BE2C (cell line): ENCODE measurements around the gene UTP3.
"Not testable (repeated sequence)": the region's sequence is repeated elsewhere in the genome, so short reads cannot be mapped to it uniquely, and the experiment has no call there.

Source experiments
- DNase-seq: peaks from one replicate; pipeline ENCODE4 v3.0.0-alpha.2; 2020
- H3K27me3 ChIP-seq: fragments of 250-450 bp; sonication (Bioruptor Pico); 2 replicates; pipeline ENCODE4 v1.5.1; 2020; ENCODE audit warnings: mild to moderate bottlenecking
- H3K36me3 ChIP-seq: fragments of 250-450 bp; sonication (Bioruptor Pico); 2 replicates; pipeline ENCODE4 v1.5.1; 2020; ENCODE audit warnings: mild to moderate bottlenecking
- H3K4me1 ChIP-seq: fragments of 250-450 bp; sonication (Bioruptor Pico); 2 replicates; pipeline ENCODE4 v1.5.1; 2020
- H3K4me3 ChIP-seq: 2 replicates; pipeline ENCODE4 v1.5.1; 2011; ENCODE audit warnings: low read depth, low read length
- H3K9me3 ChIP-seq: fragments of 250-450 bp; sonication (Bioruptor Pico); 2 replicates; pipeline ENCODE4 v1.5.1; 2020
- CTCF ChIP-seq: IDR thresholded peaks from 2 replicates; pipeline ENCODE4 v1.5.1; 2012; ENCODE audit warnings: mild to moderate bottlenecking, low read depth, low read length

The UTP3 gene

GRCh38 chr4:70701271-70701670 lies 12.9 kb downstream of the UTP3 start:
- no peak for DNase-seq
- Histone ChIP-seq H3K36me3 (no peaks in the 10 kb centered on the region), H3K4me1 (no peaks in the 10 kb centered on the region; the same call in 1 of the 2 replicates), H3K4me3 (no peak overlapping the region), H3K9me3 (no peaks in the 10 kb centered on the region), H3K27me3 (no peaks in the 10 kb centered on the region)
- no peak for TF ChIP-seq CTCF

- H3K4me3 ChIP-seq, DNase-seq, H3K27me3 ChIP-seq, H3K9me3 ChIP-seq, H3K4me1 ChIP-seq, H3K36me3 ChIP-seq: not testable (repeated sequence)
These were observed 14.3 kb downstream of the UTP3 start for GRCh38 chr4:70702592-70702991.

GRCh38 chr4:70703619-70704214 lies 15.4 kb downstream of the UTP3 start:
- Histone ChIP-seq H3K27me3 (no peaks in the 10 kb centered on the region), H3K9me3 (no peaks in the 10 kb centered on the region), H3K4me1 (peaks cover 2% of the 10 kb centered on the region), H3K36me3 (no peaks in the 10 kb centered on the region), H3K4me3 (peak overlapping the region; percentile 63)
- no peak for TF ChIP-seq CTCF
- no peak for DNase-seq

GRCh38 chr4:70704215-70704930 lies 16.0 kb downstream of the UTP3 start:
- peak; percentile 41 for TF ChIP-seq CTCF
- DNase-seq: peak; percentile 93
- peak overlapping the region; percentile 63 for H3K4me3 ChIP-seq
- no peaks in the 10 kb centered on the region for H3K36me3 ChIP-seq
- H3K9me3 ChIP-seq: no peaks in the 10 kb centered on the region
- H3K4me1 ChIP-seq: peaks cover 2% of the 10 kb centered on the region
- H3K27me3 ChIP-seq: no peaks in the 10 kb centered on the region

- no peak for DNase-seq
- no peaks in the 10 kb centered on the region for H3K36me3 ChIP-seq
- H3K4me3 ChIP-seq: peak overlapping the region; percentile 63
- H3K9me3 ChIP-seq: no peaks in the 10 kb centered on the region
- H3K27me3 ChIP-seq: no peaks in the 10 kb centered on the region
- no peak for TF ChIP-seq CTCF
- peaks cover 2% of the 10 kb centered on the region for H3K4me1 ChIP-seq
These were observed 16.5 kb downstream of the UTP3 start for GRCh38 chr4:70704931-70705182.

GRCh38 chr4:70705183-70706043 lies 17.1 kb downstream of the UTP3 start:
- Histone ChIP-seq H3K9me3 (no peaks in the 10 kb centered on the region), H3K36me3 (no peaks in the 10 kb centered on the region), H3K4me3 (peak overlapping the region; percentile 63), H3K27me3 (no peaks in the 10 kb centered on the region), H3K4me1 (peaks cover 2% of the 10 kb centered on the region)
- peak; percentile 73 for DNase-seq
- TF ChIP-seq CTCF: no peak
